ENCODE measurements around the gene NSD1.
A peak's percentile ranks its signal among the peaks of the same experiment; 100 is the strongest.
"Not testable (repeated sequence)": the region's sequence is repeated elsewhere in the genome, so short reads cannot be mapped to it uniquely, and the experiment has no call there.

Gene NSD1

DNA sequence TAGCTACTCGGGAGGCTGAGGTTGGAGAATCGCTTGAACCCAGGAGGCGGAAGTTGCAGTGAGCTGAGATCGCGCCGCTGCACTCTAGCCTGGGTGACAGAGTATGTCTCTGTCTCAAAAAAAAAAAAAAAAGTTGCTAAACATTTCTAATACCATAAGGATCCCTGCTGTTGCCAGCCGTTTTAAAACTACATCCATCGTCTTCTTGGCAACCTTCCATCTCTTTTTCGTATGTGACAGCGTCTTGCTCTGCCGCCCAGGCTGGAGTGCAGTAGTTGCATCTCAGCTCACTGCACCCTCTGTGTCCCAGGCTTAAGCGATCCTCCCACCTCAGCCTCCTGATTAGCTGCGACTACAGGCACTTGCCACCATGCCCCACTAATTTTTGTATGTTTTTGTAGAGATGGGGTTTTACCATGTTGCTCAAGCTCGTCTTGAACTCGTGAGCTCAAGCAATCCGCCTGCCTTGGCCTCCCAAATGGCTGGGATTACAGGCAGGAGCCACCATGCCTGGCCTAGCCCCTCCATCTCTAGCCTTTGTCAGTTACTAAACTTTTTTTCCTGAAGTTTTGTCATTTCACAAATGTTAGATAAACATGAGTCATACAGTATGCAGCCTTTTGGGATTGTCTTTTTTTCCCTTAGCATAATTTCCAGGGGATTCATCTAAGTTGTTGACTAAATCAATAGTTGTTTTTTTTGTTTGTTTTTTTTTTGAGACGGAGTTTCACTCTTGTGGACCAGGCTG is 13.5 kb downstream of the NSD1 start:
- Histone ChIP-seq H3K27ac (ENCODE audit: low read length) (no peak overlapping the region), H3K4me3 (ENCODE audit: low read length in 2 of 2) (no peak overlapping the region), H3K9me3 (ENCODE audit: control insufficient read depth in 2 of 2, low read length in 2 of 2) (no peaks in the 10 kb centered on the region), H3K4me1 (ENCODE audit: control insufficient read depth, insufficient read depth, low read length) (peaks cover 3% of the 10 kb centered on the region), H3K9ac (ENCODE audit: low read length in 2 of 2) (no peak overlapping the region), H3K36me3 (ENCODE audit: control insufficient read depth in 2 of 2, insufficient read depth in 2 of 2, low read length in 2 of 2) (peaks cover 16 to 18% of the 10 kb centered on the region in 2 donors), H3K27me3 (ENCODE audit: control insufficient read depth in 1 of 2, insufficient read depth in 2 of 2, low read length in 2 of 2) (no peaks in the 10 kb centered on the region)

DNA sequence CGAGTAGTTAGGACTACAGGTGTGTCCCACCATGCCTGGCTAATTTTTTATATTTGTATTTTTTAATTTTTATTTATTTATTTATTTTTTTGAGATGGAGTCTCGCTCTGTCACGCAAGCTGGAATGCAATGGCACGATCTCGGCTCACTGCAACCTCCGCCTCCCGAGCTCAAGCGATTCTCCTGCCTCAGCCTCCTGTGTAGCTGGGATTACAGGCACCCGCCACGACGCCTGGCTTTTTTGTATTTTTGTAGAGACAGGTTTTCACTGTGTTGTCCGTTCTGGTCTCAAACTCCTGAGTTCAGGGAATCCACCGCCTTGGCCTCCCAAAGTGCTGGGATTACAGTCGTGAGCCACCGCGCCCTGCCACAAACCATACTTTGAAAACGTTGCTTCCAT is 16.5 kb downstream of the NSD1 start:
- H3K36me3 ChIP-seq (ENCODE audit: control insufficient read depth in 2 of 2, insufficient read depth in 2 of 2, low read length in 2 of 2), result peaks cover 7 to 10% of the 10 kb centered on the region in 2 donors
- H3K9me3 ChIP-seq (ENCODE audit: control insufficient read depth in 2 of 2, low read length in 2 of 2); H3K27me3 ChIP-seq (ENCODE audit: control insufficient read depth in 1 of 2, insufficient read depth in 2 of 2, low read length in 2 of 2); H3K4me1 ChIP-seq (ENCODE audit: control insufficient read depth, insufficient read depth, low read length); H3K4me3 ChIP-seq (ENCODE audit: low read length in 2 of 2); H3K9ac ChIP-seq (ENCODE audit: low read length in 2 of 2); H3K27ac ChIP-seq (ENCODE audit: low read length): not testable (repeated sequence)

DNA sequence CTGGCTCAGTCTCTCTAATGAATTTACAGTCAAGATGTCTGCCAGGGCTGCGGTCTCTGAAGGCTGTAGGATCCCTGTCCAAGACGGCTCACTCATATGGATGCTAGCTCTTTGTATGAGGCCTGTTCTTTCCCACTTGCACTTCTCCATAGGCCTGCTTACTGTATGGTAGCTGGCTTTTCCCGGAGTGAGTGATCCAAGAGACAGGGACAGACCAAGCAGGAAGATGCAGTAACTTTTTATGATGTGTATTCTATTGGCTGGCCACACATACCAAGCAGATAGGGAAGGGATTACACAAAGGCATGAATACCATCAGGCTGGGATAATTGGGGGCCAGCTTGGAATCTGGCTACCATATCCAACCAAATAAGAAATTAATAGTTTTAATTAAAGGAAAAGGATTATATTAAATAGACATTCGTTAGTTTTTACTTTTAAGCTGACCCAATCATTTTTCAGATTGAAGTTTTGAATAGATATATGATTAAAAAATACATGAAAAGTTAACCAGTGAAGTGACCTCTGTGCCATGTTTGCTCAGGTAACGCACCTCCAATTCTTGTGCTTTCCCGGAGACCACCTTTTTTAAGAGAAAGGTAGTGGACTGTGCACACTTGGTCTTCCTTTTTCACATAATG is 20.6 kb downstream of the NSD1 start:
- no peaks in the 10 kb centered on the region for H3K9me3 ChIP-seq (ENCODE audit: control insufficient read depth in 2 of 2, low read length in 2 of 2)
- H3K4me1 ChIP-seq (ENCODE audit: control insufficient read depth, insufficient read depth, low read length), result peaks cover 4% of the 10 kb centered on the region
- no peak overlapping the region for H3K4me3 ChIP-seq (ENCODE audit: low read length in 2 of 2)
- no peak overlapping the region for H3K27ac ChIP-seq (ENCODE audit: low read length)
- peaks cover 4% of the 10 kb centered on the region in 2 donors for H3K36me3 ChIP-seq (ENCODE audit: control insufficient read depth in 2 of 2, insufficient read depth in 2 of 2, low read length in 2 of 2)
- peak overlapping the region in 1 of 2 donors; percentile 29 for H3K9ac ChIP-seq (ENCODE audit: low read length in 2 of 2)
- H3K27me3 ChIP-seq (ENCODE audit: control insufficient read depth in 1 of 2, insufficient read depth in 2 of 2, low read length in 2 of 2), result no peaks in the 10 kb centered on the region

DNA sequence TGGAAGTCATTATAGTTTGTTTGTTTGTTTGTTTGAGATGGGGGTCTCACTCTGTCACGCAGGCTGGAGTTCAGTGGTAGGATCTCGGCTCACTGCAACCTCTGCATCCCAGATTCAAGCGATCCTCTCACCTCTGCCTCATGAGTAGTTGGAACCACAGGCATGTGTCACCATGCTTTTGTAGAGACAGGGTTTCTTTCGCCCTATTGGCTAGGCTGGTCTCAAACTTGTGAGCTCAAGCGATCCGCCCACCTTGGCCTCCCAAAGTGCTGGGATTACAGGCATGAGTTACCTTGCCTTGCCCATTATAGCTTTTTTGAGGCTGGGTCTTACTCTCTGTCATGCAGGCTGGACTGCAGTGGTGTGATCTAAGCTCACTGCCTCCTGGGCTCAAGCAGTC is 28.8 kb downstream of the NSD1 start:
- peaks cover 2 to 7% of the 10 kb centered on the region in 2 donors for H3K36me3 ChIP-seq (ENCODE audit: control insufficient read depth in 2 of 2, insufficient read depth in 2 of 2, low read length in 2 of 2)
- no peak overlapping the region for H3K4me3 ChIP-seq (ENCODE audit: low read length in 2 of 2)
- no peak overlapping the region for H3K9ac ChIP-seq (ENCODE audit: low read length in 2 of 2)
- H3K27ac ChIP-seq (ENCODE audit: low read length), result no peak overlapping the region
- no peaks in the 10 kb centered on the region for H3K27me3 ChIP-seq (ENCODE audit: control insufficient read depth in 1 of 2, insufficient read depth in 2 of 2, low read length in 2 of 2)
- no peaks in the 10 kb centered on the region for H3K9me3 ChIP-seq (ENCODE audit: control insufficient read depth in 2 of 2, low read length in 2 of 2)
- no peaks in the 10 kb centered on the region for H3K4me1 ChIP-seq (ENCODE audit: control insufficient read depth, insufficient read depth, low read length)

DNA sequence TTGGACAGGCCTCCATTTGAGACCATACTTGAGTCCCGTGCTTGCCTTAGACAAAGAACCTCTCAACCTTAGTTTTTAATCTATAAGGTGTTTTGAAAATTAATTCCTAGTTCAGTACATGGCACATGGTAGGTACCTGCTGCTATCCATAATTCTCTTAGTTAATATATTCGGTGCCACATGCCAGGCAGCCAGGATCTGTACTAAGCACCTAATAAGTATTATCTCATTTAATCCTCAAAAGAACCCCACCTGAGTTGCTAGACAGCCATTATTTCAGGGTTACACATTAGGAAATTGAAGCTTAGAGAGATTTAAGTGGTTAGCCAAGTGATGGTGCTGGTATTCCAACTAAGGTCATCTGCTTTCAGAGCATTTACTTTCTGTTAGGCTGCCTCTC is 29.9 kb downstream of the NSD1 start:
- Histone ChIP-seq H3K9ac (ENCODE audit: low read length in 2 of 2) (no peak overlapping the region), H3K36me3 (ENCODE audit: control insufficient read depth in 2 of 2, insufficient read depth in 2 of 2, low read length in 2 of 2) (peaks cover 2 to 7% of the 10 kb centered on the region in 2 donors)

DNA sequence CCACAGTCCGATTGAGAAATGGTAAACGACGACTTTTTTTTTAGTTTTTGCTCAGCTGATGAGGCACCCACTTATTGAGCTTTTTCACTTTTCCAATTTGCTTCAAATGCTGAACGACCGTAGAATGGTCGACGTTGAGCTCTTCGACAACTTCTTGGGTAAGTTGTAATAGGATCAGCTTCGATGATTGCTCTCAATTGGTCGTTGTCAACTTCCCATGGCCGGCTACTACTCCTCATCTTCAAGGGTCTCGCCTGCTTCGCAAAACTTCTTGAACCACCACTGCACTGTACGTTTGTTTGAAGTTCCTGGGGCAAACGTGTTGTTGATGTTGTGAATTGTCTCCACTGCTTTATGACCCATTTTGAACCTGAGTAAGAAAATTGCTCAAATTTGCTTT is 35.7 kb downstream of the NSD1 start:
- Histone ChIP-seq H3K9ac (ENCODE audit: low read length in 2 of 2) (no peak overlapping the region), H3K9me3 (ENCODE audit: control insufficient read depth in 2 of 2, low read length in 2 of 2) (no peaks in the 10 kb centered on the region), H3K4me3 (ENCODE audit: low read length in 2 of 2) (no peak overlapping the region), H3K27me3 (ENCODE audit: control insufficient read depth in 1 of 2, insufficient read depth in 2 of 2, low read length in 2 of 2) (no peaks in the 10 kb centered on the region), H3K27ac (ENCODE audit: low read length) (no peak overlapping the region), H3K36me3 (ENCODE audit: control insufficient read depth in 2 of 2, insufficient read depth in 2 of 2, low read length in 2 of 2) (peaks cover 2 to 3% of the 10 kb centered on the region in 2 donors), H3K4me1 (ENCODE audit: control insufficient read depth, insufficient read depth, low read length) (no peaks in the 10 kb centered on the region)

More for the DNA sequence above, 29.9 kb downstream of the NSD1 start:
- Histone ChIP-seq H3K27ac (ENCODE audit: low read length) (no peak overlapping the region), H3K4me3 (ENCODE audit: low read length in 2 of 2) (no peak overlapping the region), H3K9me3 (ENCODE audit: control insufficient read depth in 2 of 2, low read length in 2 of 2) (no peaks in the 10 kb centered on the region), H3K27me3 (ENCODE audit: control insufficient read depth in 1 of 2, insufficient read depth in 2 of 2, low read length in 2 of 2) (no peaks in the 10 kb centered on the region), H3K4me1 (ENCODE audit: control insufficient read depth, insufficient read depth, low read length) (no peaks in the 10 kb centered on the region)

DNA sequence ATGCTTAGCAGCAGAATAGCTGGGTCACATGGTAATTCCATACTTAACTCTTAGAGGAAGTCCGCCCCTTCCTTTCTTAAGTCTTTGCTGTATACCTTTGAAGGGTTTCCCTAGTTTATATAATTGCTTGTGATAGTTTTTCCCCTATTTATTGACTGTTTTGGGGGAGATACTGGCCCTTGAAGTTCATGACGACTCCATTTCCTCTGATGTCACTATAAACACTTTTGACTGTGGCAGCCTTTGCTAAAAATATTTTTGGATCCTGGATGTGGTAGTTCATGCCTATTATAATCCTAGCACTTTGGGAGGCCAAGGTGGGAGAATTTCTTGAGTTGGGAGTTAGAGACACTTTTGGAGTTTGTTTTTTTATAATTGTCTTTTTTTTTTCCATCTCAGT is 38.4 kb downstream of the NSD1 start:
- no peaks in the 10 kb centered on the region for H3K27me3 ChIP-seq (ENCODE audit: control insufficient read depth in 1 of 2, insufficient read depth in 2 of 2, low read length in 2 of 2)
- H3K9ac ChIP-seq (ENCODE audit: low read length in 2 of 2), result no peak overlapping the region
- no peak overlapping the region for H3K27ac ChIP-seq (ENCODE audit: low read length)
- H3K4me3 ChIP-seq (ENCODE audit: low read length in 2 of 2), result no peak overlapping the region
- H3K4me1 ChIP-seq (ENCODE audit: control insufficient read depth, insufficient read depth, low read length), result no peaks in the 10 kb centered on the region
- no peaks in the 10 kb centered on the region for H3K36me3 ChIP-seq (ENCODE audit: control insufficient read depth in 2 of 2, insufficient read depth in 2 of 2, low read length in 2 of 2)
- no peaks in the 10 kb centered on the region for H3K9me3 ChIP-seq (ENCODE audit: control insufficient read depth in 2 of 2, low read length in 2 of 2)

DNA sequence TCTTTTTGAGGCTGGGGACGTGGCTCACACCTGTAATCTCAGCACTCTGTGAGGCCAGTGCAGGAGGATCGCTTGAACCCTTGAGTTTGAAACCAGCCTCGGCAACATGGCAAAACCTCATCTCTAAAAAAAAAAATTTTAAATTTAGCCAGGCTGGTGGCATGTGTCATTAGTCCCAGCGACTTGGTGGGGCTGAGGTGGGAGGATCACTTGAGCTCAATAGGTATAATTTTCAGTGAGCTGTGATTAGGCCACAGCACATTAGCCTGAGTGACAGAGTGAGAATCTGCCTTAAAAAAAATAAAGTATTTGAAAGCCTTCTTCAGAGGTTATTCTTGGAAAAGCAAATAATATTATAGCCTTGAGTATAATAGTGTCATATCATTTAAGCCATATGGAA is 41.8 kb downstream of the NSD1 start:
- H3K4me3 ChIP-seq (ENCODE audit: low read length in 2 of 2), result no peak overlapping the region

DNA sequence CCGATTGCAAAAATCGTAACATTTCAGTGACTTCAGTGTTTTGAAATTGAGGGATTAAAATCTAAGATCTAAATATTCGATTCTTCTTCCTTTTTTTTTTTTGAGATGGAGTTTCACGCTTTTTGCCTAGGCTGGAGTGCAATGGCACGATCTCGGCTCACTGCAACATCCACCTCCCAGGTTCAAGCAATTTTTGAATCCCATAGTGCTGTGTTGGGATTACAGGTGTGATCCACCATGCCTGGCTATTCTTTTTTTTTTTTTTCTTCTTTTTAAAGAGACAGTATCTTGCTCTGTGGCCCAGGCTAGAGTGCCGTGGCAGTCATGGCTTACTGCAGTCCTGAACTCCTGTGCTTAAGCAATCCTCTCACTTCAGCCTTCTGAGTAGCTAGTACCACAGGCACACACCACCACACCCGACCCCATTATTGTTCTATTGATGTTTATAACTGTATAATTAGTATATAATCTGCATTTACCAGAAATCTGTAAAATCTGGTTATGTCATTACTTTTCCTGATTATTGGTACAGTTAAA is 42.7 kb downstream of the NSD1 start:
- Histone ChIP-seq H3K27ac (ENCODE audit: low read length) (no peak overlapping the region), H3K36me3 (ENCODE audit: control insufficient read depth in 2 of 2, insufficient read depth in 2 of 2, low read length in 2 of 2) (no peaks in the 10 kb centered on the region), H3K27me3 (ENCODE audit: control insufficient read depth in 1 of 2, insufficient read depth in 2 of 2, low read length in 2 of 2) (no peaks in the 10 kb centered on the region), H3K9me3 (ENCODE audit: control insufficient read depth in 2 of 2, low read length in 2 of 2) (no peaks in the 10 kb centered on the region), H3K4me3 (ENCODE audit: low read length in 2 of 2) (no peak overlapping the region), H3K4me1 (ENCODE audit: control insufficient read depth, insufficient read depth, low read length) (no peaks in the 10 kb centered on the region), H3K9ac (ENCODE audit: low read length in 2 of 2) (no peak overlapping the region)

More for the DNA sequence above, 41.8 kb downstream of the NSD1 start:
- H3K9ac ChIP-seq (ENCODE audit: low read length in 2 of 2), result no peak overlapping the region
- H3K27ac ChIP-seq (ENCODE audit: low read length), result no peak overlapping the region
- no peaks in the 10 kb centered on the region for H3K36me3 ChIP-seq (ENCODE audit: control insufficient read depth in 2 of 2, insufficient read depth in 2 of 2, low read length in 2 of 2)
- no peaks in the 10 kb centered on the region for H3K27me3 ChIP-seq (ENCODE audit: control insufficient read depth in 1 of 2, insufficient read depth in 2 of 2, low read length in 2 of 2)
- H3K9me3 ChIP-seq (ENCODE audit: control insufficient read depth in 2 of 2, low read length in 2 of 2), result no peaks in the 10 kb centered on the region
- H3K4me1 ChIP-seq (ENCODE audit: control insufficient read depth, insufficient read depth, low read length), result no peaks in the 10 kb centered on the region

DNA sequence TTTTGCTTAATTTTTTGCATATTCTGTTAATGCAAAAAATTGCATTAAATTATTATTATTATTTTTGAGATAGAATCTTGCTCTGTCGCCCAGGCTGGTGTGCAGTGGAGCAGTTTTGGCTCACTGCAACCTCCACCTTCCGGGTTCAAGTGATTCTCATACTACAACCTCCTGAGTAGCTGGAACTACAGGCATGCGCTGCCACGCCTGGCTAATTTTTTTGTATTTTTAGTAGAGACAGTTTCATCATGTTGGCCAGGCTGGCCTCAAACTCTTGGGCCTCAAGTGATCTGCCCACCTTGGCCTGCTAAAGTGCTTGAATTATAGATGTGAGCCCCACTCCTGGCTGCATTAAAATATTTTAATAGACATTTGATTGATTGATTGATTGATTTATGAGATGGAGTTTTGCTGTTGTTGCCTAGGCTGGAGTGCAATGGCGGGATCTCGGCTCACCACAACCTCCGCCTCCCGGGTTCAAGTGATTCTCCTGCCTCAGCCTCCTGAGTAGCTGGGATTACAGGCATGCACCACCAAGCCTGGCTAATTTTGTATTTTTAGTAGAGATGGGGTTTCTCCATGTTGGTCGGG is 44.4 kb downstream of the NSD1 start:
- not testable (repeated sequence) for H3K4me3 ChIP-seq (ENCODE audit: low read length in 2 of 2); H3K9me3 ChIP-seq (ENCODE audit: control insufficient read depth in 2 of 2, low read length in 2 of 2); H3K27ac ChIP-seq (ENCODE audit: low read length); H3K36me3 ChIP-seq (ENCODE audit: control insufficient read depth in 2 of 2, insufficient read depth in 2 of 2, low read length in 2 of 2); H3K4me1 ChIP-seq (ENCODE audit: control insufficient read depth, insufficient read depth, low read length); H3K9ac ChIP-seq (ENCODE audit: low read length in 2 of 2); H3K27me3 ChIP-seq (ENCODE audit: control insufficient read depth in 1 of 2, insufficient read depth in 2 of 2, low read length in 2 of 2)
